ENCODE results near the gene PKP1.

DNA sequence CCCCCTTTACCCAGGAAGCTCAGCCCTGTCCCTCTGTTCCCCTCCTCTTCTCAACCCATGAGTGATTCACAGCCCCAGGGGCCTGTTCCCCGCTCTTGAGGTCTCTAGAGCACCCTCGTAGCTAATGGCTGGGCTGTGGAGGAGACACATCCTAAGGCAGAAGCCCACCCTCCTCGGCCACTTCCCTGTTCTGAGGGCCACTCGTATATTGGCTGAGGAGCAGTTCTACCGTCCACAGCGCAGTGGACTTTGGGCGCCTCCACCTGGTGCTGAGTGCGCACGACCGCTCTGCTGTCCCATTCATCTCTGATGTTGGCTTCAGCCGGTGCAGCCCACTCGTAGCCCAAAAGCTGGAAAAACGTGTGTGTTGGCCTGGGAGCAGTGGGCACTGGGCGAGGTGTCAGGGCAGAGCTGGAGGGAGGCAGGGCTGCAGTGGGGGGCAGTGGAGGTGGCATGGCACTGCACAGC lies 24.5 kb upstream of the PKP1 start:
- TF ChIP-seq POLR2A (IDR thresholded peaks at IDR 0.05) (no peak), POLR2AphosphoS5 (IDR thresholded peaks at IDR 0.05) (no peak)
- TF ChIP-seq, protein P1, sequence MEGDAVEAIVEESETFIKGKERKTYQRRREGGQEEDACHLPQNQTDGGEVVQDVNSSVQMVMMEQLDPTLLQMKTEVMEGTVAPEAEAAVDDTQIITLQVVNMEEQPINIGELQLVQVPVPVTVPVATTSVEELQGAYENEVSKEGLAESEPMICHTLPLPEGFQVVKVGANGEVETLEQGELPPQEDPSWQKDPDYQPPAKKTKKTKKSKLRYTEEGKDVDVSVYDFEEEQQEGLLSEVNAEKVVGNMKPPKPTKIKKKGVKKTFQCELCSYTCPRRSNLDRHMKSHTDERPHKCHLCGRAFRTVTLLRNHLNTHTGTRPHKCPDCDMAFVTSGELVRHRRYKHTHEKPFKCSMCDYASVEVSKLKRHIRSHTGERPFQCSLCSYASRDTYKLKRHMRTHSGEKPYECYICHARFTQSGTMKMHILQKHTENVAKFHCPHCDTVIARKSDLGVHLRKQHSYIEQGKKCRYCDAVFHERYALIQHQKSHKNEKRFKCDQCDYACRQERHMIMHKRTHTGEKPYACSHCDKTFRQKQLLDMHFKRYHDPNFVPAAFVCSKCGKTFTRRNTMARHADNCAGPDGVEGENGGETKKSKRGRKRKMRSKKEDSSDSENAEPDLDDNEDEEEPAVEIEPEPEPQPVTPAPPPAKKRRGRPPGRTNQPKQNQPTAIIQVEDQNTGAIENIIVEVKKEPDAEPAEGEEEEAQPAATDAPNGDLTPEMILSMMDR (IDR thresholded peaks at IDR 0.05), result no peak
